HL-60 (cell line): ENCODE data around the gene ERH.

Experiments used
- DNase-seq, 2 experiments: peaks; one replicate each; pipeline ENCODE4 v3.0.0-alpha.2; 2010 to 2020; ENCODE audit warnings: low read depth in 1 of 2, low spot score in 1 of 2
- H3K27ac ChIP-seq: fragments of 250-450 bp; sonication (Bioruptor Pico); replicated peaks from 2 replicates; pipeline ENCODE4 v1.5.1; 2020; ENCODE audit warnings: mild to moderate bottlenecking, moderate library complexity
- H3K27me3 ChIP-seq: fragments of 250-450 bp; sonication (Bioruptor Pico); 2 replicates; pipeline ENCODE4 v1.5.1; 2021; ENCODE audit warnings: mild to moderate bottlenecking, moderate library complexity; ENCODE audit not compliant: insufficient read depth, poor library complexity, severe bottlenecking
- H3K4me3 ChIP-seq: replicated peaks from 2 replicates; pipeline ENCODE4 v1.5.1; 2011; ENCODE audit warnings: mild to moderate bottlenecking, control low read depth, low read length; ENCODE audit not compliant: insufficient read depth
- GABPA ChIP-seq: IDR thresholded peaks from 2 replicates; pipeline ENCODE4 v1.6.1; 2012; ENCODE audit warnings: low read depth
- POLR2AphosphoS5 ChIP-seq: IDR thresholded peaks from 2 replicates; pipeline ENCODE4 v1.6.1; 2012; ENCODE audit warnings: low read depth
- SPI1 ChIP-seq: IDR thresholded peaks from 2 replicates; pipeline ENCODE4 v1.6.1; 2012; ENCODE audit warnings: low read depth, mild to moderate bottlenecking, borderline replicate concordance
- TF ChIP-seq, protein P1 (sequence below): IDR thresholded peaks from 2 replicates; pipeline ENCODE4 v1.6.1; 2012; ENCODE audit warnings: low read depth; ENCODE audit not compliant: insufficient replicate concordance
- TF ChIP-seq, protein P2 (sequence below): IDR thresholded peaks from one replicate; pipeline ENCODE4 v1.5.1; 2011; ENCODE audit warnings: low read length, control low read depth, inconsistent platforms; ENCODE audit not compliant: insufficient read depth

Gene ERH

GRCh38 chr14:69334576-69334975 is 63.5 kb downstream of the ERH start:
- no peak for TF ChIP-seq SPI1
- TF ChIP-seq, protein P1, sequence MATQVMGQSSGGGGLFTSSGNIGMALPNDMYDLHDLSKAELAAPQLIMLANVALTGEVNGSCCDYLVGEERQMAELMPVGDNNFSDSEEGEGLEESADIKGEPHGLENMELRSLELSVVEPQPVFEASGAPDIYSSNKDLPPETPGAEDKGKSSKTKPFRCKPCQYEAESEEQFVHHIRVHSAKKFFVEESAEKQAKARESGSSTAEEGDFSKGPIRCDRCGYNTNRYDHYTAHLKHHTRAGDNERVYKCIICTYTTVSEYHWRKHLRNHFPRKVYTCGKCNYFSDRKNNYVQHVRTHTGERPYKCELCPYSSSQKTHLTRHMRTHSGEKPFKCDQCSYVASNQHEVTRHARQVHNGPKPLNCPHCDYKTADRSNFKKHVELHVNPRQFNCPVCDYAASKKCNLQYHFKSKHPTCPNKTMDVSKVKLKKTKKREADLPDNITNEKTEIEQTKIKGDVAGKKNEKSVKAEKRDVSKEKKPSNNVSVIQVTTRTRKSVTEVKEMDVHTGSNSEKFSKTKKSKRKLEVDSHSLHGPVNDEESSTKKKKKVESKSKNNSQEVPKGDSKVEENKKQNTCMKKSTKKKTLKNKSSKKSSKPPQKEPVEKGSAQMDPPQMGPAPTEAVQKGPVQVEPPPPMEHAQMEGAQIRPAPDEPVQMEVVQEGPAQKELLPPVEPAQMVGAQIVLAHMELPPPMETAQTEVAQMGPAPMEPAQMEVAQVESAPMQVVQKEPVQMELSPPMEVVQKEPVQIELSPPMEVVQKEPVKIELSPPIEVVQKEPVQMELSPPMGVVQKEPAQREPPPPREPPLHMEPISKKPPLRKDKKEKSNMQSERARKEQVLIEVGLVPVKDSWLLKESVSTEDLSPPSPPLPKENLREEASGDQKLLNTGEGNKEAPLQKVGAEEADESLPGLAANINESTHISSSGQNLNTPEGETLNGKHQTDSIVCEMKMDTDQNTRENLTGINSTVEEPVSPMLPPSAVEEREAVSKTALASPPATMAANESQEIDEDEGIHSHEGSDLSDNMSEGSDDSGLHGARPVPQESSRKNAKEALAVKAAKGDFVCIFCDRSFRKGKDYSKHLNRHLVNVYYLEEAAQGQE: no peak
- H3K27ac ChIP-seq: no peak overlapping the region
- H3K27me3 ChIP-seq: no peaks in the 10 kb centered on the region
- H3K4me3 ChIP-seq: no peak overlapping the region
- DNase-seq: no peak

GRCh38 chr14:69333791-69334337 is 64.2 kb downstream of the ERH start:
- no peak overlapping the region for H3K27ac ChIP-seq
- TF ChIP-seq SPI1 (no peak), GABPA (no peak), POLR2AphosphoS5 (no peak)
- TF ChIP-seq, protein P2, sequence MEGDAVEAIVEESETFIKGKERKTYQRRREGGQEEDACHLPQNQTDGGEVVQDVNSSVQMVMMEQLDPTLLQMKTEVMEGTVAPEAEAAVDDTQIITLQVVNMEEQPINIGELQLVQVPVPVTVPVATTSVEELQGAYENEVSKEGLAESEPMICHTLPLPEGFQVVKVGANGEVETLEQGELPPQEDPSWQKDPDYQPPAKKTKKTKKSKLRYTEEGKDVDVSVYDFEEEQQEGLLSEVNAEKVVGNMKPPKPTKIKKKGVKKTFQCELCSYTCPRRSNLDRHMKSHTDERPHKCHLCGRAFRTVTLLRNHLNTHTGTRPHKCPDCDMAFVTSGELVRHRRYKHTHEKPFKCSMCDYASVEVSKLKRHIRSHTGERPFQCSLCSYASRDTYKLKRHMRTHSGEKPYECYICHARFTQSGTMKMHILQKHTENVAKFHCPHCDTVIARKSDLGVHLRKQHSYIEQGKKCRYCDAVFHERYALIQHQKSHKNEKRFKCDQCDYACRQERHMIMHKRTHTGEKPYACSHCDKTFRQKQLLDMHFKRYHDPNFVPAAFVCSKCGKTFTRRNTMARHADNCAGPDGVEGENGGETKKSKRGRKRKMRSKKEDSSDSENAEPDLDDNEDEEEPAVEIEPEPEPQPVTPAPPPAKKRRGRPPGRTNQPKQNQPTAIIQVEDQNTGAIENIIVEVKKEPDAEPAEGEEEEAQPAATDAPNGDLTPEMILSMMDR: no peak
- TF ChIP-seq, protein P1: no peak

DNA sequence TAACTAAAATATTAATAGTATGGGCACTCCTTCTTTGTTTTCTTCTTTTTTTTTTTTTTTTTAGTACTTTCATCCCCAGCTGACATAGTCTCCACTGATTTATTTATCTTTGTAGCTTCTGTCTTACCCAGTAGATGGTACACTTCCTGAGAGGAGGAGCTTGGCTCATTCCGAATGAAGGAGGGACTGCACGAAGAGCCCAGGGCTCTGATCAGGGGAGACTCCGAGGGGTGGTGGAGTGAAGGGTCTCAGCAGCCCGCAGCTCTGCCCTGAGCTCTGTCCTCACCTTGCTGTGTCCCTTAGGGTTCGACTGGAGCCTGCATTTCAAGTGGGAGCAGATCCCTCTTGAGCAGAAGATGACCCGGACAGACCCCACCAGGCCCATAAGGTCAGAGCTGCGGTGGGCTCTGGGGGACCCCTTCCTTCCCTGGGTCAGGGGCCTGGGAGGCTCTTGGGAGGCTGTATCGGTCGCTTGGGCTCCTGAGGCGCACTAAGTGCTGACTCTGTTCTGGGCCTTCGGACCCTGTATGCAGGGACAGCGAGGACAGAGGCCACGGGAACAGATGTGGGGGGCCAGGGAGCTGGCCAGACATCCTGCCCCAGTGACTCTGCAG is 65.2 kb downstream of the ERH start:
- no peak for TF ChIP-seq SPI1
- TF ChIP-seq, protein P2: no peak
- no peak for TF ChIP-seq POLR2AphosphoS5
- no peak for TF ChIP-seq GABPA
- TF ChIP-seq, protein P1: no peak
- H3K27me3 ChIP-seq: no peaks in the 10 kb centered on the region
- H3K4me3 ChIP-seq: no peak overlapping the region
- no peak for DNase-seq
- H3K27ac ChIP-seq: no peak overlapping the region

More at GRCh38 chr14:69333791-69334337, 64.2 kb downstream of the ERH start:
- H3K4me3 ChIP-seq: no peak overlapping the region
- H3K27me3 ChIP-seq: no peaks in the 10 kb centered on the region
- DNase-seq: no peak
